Superior temporal gyrus (tissue), 1 donor: ENCODE results near the gene ZNF593OS.
A peak's percentile ranks its signal among the peaks of the same experiment; 100 is the strongest.

Experiments used
- DNase-seq: peaks from one replicate; pipeline ENCODE4 v3.0.0-alpha.2; 2016; ENCODE audit errors: extremely low spot score

Gene ZNF593OS

DNA sequence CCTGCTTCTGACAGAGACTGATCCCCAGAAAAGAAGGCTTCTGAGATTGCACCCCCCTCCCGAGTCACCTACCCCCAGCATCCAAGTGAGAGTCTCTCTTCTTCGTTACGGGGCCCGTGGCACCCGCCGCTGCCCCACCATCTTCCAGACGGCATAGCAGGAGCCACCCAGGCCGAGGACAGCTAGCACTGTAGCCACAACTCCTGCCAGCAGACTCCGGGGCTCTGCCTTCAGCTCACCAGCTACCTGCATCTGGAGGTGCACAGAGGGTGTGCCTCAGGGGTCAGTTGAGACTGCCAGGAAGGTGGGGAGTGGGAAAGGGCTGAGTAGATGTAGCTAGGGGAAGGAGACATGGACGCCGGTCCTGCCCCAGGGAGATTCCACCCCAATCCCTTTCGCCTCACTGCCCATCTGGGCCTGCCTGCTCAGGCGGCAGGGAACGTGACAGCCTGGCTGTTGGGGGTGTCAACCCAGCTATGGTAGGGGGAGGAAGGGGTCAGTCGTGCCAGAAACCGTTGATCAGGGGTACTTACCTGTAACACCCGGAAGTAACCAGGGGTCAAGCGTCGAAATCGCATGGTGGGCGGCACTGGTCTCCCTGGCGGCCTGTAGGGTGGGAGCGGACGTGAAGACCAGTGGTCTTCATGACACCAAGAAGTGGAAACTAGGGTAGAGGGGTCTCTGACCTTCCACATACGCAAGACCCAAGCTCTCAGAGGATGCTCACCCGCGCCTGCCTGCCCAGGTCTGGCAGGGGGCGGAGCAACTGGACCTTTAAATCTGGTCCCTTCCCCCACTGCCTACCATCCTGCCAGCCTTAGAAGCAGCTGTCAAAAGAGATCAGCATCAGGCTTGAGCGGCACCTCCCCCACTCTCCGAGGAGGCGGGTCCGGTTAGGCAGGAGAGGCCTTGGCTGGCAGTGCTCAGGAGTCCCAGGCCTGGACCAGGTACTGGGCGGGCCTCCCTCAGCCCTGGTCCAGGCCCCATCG, at the start of gene ZNF593OS:
Gene ZNF593OS, minus strand, starts transcription at position 749 of the 989 bp plus-strand sequence. Its CDS starts 171 bp downstream, at position 578.
- DNase-seq = no peak

DNA sequence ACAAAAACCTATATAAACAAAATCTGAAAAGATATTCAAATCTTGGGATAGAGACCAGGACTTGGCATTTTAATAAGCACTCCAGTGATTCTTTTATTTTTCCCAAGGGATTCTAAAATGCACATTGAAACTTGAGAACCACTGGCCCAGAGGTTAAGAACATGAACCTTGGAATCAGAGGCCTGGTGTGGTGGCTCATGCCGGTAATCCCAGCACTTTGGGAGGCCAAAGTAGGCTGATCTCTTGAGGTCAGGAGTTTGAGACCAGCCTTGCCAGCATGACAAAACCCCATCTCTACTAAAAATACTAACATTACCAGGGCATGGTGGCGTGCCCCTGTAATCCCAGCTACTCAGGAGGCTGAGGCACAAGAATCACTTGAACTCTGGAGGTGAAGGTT, 49.5 kb upstream of the ZNF593OS start:
- no peak for DNase-seq

DNA sequence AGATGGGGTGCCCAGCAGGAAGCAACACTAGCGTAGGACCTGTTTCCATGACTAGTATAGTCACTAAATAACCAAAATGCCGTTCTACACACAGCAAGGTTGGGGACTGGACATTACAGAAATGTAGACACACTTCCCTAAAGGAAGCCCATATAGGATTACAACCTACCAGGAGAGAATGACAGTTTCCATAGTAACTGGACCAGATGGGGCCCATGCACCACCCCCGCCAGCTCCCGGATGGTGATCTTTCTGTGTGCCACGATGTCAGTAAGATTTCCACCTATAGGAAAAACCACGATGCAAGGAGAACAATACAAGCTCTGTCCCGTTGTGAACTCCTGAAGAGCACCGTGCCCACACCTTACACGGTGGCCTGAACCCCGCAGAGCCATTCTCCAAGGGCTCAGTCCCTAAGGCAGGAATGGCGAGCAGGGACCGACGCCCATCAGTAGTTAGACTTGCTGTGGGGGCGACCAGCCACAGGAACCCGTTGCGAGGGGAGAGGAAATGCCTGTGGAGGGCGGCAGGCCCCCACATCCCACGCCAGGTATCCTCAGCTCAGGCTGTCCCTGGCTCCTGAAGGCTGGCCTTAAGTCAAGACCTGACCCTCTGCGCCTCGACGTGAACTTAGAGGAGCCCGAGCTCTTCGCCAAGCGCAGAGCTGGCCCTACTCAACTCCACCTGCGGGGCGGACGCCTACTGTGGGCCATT, 48.7 kb upstream of the ZNF593OS start:
- peak; percentile 14 for DNase-seq

DNA sequence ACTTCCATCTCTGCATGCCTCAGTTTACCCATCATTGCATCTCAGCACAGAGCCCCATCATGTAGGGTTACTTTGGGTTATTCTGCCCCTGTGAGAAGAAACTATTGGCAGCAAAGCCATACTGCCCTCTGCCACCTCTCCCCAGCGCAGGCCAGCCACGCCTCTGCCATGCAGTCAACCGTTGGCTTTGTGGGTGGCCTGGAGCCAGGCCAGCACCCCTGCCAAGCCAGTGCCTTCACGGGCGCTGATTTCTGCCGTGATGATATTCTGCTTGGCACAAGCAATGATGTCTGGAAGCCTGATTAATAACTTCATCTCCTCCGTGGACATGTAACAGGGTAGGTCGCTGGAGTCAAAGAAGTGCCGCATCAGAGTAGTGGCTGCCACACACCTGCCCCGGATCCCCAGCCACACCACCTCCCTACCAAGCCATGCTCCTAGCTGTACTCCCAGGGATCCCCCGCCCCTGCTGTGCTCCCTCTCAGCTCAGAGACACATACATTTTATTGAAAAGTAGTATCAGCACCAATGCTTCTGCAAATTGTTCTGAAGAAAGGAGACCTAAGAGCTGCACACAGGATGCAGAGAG, 47.4 kb upstream of the ZNF593OS start:
- DNase-seq = no peak

DNA sequence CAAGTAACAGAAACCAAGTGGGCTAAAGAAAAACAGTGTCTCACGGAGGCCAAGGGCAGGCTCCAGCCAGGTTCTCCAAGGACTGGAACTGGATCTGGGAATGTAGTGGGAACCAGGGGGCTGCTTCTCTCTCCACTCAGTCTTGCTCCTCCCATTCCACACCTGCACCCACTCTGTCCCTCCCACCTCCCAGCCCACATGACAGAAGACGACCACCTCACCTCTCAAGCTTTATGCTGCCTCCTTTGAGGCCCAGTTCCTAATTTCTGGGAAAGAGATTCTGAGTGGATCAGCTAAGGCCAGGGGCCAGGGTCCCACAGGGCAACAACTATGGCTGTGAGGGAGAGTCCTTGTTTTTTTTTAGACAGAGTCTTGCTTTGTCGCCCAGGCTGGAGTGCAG, 43.6 kb upstream of the ZNF593OS start:
- no peak for DNase-seq

DNA sequence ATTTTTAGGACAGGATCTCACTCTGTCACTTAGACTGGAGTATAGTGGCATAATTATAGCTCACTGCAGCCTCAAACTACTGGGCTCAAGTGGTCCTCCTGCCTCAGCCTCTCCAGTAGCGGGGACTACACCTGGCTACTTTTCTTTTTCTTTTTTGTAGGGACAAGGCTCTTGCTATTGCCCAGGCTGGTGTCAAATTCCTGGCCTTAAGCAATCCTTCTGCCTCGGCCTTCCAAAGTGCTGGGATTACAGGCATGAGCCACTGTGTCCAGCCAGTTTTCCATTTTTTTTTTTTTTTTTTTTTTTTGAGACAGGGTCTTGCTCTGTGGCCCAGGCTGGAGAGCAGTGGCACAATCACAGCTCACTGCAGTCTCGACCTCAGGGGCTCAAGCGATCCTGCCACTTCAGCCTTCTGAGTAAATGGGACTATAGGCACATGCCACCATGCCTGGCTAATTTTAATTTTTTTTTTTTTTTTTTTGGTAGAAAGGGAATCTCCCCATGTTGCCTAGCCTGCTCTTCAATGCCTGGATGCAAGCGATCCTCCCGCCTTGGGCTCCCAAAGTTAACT, 41.8 kb upstream of the ZNF593OS start:
- DNase-seq = no peak

DNA sequence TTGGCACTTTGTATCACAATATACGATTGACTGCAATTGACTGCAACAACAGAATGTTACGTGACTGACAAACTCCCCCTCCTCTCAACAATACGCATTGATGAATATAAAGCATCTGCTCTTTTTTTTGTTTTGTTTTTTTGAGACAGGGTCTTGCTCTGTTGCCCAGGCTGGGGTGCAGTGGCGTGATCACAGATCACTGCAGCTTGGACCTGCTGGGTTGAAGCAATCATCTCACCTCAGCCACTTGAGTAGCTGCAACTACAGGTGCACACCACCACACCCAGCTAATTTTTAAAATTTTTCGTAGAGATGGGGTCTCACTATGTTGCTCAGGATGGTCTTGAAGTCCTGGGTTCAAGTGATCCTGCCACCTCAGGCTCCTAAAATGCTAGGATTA, 41.1 kb upstream of the ZNF593OS start:
- DNase-seq = no peak

DNA sequence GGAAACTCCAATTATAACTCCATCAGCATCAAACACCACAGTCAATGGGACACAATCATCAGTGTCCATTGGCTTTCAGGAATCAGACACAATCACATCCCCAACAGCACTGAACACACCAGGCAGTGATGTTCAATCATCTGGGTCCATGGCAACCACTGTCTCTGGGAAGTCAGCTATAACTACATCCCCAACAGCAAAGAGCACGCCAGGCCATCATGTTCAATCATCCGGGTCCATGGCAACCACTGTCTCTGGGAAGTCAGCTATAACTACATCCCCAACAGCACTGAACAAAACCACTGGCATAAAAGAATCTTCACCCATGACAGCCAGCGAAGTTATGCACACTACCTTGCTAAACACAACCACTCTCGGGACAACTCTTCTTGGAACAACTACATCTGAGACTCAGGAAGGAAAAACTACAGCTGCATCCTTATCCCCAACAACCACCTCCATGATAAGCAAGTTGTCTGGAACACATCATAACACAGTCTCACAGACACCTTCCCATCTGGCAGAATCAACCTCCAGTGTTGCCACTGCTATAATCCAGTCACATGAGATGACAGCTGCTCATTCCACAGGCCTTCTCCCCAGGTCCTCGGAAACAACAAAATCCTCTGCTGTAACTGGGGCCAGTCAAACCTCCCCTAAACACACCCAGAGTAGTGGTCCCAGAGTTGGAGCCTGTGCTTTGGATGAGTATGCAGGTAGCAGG, 38.7 kb upstream of the ZNF593OS start:
- DNase-seq = no peak

DNA sequence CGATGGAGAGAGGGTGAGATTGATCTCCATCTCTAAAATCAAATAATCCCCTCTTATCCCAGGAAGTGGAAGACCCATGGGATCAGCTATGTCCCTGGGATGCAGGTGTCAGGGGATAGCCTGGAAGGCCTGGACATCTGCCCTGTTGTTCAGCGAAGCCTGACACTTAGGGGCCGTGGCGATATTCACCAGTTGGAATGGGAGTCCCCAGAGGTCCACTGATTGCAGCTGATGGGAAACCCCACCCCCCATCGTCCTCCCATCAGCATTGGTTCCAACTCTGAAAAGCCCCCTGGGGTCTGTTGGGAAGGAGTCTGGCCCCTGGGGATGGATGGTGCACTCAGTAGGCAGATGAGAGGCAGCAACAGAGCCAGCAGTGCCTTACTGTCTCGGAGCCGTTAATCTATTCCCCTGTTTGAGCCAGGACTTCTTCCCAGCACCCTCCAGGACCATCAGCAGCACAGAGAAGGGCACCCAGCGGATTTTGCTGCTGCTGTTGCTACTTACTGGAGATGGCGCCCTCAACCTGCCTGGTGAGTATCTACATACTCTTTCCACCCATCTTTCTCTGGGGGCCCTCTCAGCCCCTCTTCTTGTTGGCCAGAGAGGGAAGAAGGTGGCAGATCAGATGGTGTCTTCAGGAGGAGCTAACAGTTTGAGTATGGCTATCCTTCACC, 32.1 kb upstream of the ZNF593OS start:
- DNase-seq = no peak

DNA sequence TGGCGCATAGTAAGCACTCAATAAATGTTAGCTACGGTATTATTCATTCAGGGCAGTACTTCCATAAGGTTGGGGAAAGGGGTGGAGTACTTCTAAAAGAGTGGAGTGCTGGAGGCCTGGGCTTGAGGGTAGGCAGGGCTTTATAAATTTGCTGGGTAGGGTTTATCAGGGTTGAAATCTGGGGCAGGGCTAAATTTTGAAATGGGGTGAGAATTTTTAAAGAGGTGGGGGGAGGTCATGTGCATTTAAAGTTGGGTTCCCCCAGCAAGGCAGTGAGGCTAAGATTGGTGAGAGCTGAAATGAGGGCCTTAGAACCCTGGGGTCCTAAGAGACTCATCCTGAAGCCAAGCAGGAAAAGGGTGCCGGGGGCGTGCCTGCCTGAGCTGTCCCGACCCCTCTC, 28.8 kb upstream of the ZNF593OS start:
- DNase-seq = no peak

DNA sequence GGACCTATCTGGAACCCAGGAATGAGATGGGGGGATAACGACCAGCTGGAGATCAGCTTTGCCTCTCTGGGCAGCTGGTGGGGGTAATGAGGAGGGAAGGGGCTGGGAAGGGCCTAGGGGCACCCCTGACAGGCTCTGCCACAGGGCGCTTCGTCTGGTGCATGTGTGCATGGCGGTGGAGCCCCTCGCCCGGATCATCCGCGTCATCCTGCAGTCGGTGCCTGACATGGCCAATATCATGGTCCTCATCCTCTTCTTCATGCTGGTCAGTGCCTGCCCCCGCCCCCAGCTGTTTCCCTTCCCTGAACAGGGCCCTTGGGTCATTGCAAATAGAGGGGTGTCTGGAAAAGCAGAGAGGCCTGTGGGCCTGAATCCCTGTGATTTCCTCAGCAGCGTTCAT, 26.2 kb upstream of the ZNF593OS start:
- no peak for DNase-seq

DNA sequence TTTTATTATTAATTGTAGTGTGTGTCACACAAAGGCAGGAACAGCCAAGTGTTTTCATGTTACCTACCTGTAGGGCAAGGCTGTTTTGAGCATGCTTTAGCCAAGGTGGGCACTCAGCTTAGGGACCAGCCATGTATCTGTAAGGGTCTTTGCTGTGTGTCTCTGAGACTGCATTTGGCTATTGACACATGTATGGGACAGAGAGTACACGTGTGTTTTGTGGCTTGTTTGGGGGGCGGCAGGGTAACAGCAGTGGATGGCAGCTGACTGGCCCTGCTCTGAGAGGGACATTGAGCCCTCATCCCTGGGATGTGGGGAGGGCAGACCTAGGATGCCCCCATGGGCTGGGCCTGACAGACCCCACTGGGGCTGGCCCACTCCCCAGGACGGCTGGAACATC, 25.7 kb upstream of the ZNF593OS start:
- no peak for DNase-seq

DNA sequence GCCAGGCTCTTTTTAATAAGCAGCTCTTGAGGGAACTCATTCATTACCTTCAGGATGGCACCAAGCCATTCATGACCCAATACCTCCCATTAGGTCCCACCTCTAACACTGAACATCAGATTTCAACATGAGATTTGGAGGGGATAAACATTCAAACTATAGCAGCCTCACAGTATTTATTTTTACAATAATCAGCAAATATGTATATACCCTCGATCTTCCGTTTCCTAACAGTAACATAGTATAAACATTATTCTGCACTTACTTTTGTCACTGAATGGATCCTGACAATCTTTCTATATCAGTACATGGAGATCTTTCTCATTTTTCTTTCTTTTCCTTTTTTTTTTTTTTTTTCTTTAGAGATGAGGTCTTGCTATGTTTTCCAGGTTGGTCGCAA, 24.2 kb upstream of the ZNF593OS start:
- DNase-seq = no peak

DNA sequence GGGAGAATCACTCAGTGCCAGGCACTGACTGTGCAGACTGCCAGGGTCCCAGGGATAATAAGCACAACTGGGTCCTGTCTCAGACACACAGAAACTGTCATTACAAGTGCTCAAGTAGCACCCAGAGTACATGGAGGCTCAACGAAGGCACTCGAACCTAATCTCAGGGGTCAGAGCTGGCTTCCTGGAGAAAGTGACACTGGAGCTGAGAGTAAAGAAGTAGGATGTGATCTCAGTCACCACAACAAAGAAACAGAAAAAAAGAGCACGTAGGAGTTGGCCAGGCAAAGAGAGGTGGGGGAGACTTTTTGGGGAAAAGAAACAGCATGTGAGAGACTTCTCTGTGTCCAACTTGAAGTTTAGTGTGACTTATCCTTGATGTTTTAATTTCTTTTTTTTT, 20.1 kb upstream of the ZNF593OS start:
- no peak for DNase-seq

DNA sequence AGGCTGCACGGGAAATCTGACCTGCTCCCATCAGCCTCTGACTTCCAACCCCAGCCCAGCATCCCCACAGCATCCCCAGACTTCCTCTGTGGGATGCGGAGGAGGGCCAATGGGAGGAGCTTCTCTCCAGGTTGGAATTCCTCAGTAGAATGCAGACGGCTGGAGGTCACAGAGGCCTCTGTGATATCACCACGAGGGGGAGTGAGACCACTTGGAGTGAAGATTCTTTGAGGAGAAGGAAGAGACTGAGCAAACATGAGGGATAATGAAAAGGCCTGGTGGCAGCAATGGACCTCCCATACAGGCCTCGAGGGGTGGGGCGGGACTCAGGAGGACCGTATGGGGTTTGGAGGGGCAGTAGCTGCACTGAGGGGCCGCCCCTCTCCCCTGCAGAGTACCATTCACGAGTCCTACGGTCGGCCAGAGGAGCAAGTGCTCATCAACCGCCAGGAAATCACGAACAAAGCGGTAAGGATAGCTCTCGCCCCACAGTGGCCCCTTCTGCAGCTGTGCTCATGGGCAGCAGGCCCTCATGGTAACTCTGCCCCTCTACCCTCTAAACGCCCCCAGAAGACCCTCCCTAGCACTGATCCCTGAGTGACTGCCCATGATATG, 18.8 kb upstream of the ZNF593OS start, which contains the start of gene CATSPER4:
Gene CATSPER4, plus strand, starts transcription at position 230 of the 615 bp plus-strand sequence. Its CDS starts 26 bp downstream, at position 256.
- peak; percentile 26 for DNase-seq

DNA sequence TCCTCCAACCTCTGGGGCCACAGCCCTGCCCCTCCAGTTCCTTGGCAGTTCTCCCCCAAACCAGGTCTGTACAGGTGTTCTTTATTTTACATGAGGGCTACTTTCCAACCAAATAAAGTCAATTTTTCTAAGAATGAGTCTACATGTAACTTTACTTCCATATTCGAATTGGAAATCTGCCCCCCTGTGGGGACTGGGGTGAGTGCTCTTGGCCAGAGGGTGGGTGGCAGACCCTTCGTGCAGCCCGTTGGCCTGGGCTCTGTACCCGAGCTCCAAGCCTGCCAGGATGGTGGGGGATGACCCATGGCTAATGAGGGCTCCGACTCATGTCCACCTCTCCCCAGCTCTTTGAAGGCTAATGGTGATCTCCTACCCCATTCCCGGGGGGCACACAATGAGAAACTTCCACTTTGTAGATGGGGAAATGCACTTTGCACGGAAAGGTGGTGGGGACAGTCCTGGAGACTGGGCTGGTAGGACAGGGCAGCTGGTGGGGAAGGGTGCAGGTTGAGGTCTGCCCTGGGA, 18.2 kb upstream of the ZNF593OS start:
- no peak for DNase-seq

DNA sequence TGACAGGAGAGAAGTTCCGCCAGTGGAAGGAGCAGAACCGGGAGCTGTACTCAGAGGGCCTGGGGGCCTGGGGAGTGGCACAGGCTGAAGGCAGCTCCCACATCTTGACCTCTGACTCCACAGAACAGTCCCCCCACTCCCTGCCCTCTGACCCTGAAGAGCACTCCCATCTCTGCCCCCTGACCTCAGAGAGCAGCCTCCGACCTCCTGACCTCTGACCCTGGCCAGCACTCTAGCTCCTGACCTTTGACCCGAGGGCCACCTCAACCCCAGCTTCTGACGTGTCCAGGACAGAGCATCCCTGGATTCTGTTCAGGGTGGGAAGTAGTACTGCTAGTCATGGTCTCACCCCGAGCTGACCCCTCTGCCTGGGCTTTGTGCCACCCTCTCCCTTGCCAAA, 17.7 kb upstream of the ZNF593OS start:
- DNase-seq = no peak

DNA sequence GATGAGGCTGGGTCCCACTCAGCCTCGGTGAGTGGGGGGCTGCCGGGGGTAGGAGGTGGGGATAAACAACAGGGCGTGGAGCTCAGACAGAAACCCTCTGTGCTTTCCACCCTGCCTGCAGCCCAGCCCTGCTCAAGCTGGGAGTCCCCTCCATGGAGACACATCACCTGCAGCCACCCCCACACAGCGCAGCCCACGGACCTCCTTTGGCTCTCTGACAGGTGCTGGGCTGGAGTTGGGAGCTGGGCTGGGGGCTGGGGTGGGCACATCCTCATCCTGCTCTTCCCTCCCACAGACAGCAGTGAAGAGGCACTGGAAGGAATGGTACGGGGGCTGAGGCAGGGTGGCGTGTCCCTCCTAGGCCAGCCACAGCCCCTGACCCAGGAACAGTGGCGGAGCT, 16.8 kb upstream of the ZNF593OS start:
- DNase-seq = no peak

DNA sequence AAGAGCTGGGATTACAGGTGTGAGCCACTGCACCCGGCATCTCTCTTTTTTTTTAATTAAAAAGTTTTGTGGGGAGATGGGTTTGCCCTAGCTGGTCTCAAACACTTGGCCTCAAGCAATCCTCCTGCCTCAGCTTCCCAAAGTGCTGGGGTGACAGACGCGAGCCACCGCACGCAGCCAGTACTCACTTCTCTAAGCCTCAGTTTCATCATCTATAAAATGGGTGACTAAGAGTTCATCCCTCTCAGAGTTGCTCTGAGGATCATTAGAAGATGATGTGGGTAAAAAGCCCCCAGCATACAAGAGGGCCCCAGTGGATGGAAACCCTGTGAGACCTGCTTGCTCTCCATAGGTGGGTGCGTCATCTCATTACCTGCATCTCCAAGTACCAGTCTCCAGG, 16.2 kb upstream of the ZNF593OS start:
- no peak for DNase-seq

DNA sequence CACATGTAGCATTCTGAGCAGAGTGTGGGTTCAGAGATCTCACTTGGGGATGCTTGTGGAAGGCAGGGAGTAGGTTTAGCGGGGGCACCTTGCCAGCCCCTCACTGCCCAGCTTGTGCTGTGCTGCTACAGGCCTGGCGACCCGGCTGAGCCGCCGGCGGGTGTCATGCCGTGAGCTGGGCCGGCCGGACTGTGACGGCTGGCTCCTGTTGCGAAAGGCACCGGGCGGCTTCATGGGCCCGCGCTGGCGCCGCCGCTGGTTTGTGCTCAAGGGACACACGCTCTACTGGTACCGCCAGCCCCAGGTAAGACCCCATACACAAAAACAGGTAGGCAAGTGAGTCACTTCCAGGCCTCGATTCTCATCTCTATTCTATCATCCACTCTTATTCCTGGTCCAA, 13.3 kb upstream of the ZNF593OS start:
- no peak for DNase-seq
